ENCODE data around the gene CEMP1. TPM values are rescaled to one million over a fixed set of nuclear protein-coding genes. Genes with fewer than 3 reads are reported as not detected.

The CEMP1 gene
- total RNA-seq, 1 experiment from 2014 or later: 0.68 TPM

GRCh38 chr16:2516391-2517240, 14.6 kb downstream of the CEMP1 start:
- DNase-seq: no peak
- H3K27me3 ChIP-seq (replicated peaks; ENCODE audit: control insufficient read depth, insufficient read depth, low read length): no peaks in the 10 kb centered on the region
- H3K9me3 ChIP-seq: no peaks in the 10 kb centered on the region
- H3K4me3 ChIP-seq (ENCODE audit: low read depth, low read length): no peak overlapping the region
- peaks cover 29% of the 10 kb centered on the region for H3K4me1 ChIP-seq
- intact Hi-C loops (cut with micrococcal nuclease; ENCODE audit: unreplicated experiment): no loop called here
- H3K36me3 ChIP-seq (ENCODE audit: control insufficient read depth, insufficient read depth, low read length): peaks cover 3% of the 10 kb centered on the region
- Mint-ChIP-seq H3K36me3 (ENCODE audit: insufficient read depth, unreplicated experiment) (peaks cover 72% of the 10 kb centered on the region), H3K4me3 (ENCODE audit: unreplicated experiment) (peak overlapping the region; percentile 86), H3K9me3 (ENCODE audit: unreplicated experiment) (no peaks in the 10 kb centered on the region), H3K27me3 (ENCODE audit: insufficient read depth, unreplicated experiment) (no peaks in the 10 kb centered on the region), H3K27ac (ENCODE audit: unreplicated experiment) (peak overlapping the region; percentile 87), H3K4me1 (ENCODE audit: low read depth, unreplicated experiment) (peaks cover 32% of the 10 kb centered on the region)
- no peak for TF ChIP-seq CTCF (IDR thresholded peaks at IDR 0.05; ENCODE audit: insufficient read depth in 1 of 2, low read depth in 1 of 2, low read length in 1 of 2, severe bottlenecking in 1 of 2, unreplicated experiment in 1 of 2)
- POLR2A ChIA-PET: no interaction called here
- CTCF ChIA-PET: no interaction called here
- no TSS peak for BruUV-seq (replicated peaks)

GRCh38 chr16:2515180-2515851, 15.9 kb downstream of the CEMP1 start:
- CTCF ChIA-PET: interaction anchor here (2.0 kb wide), 1 partner anchor 9 kb away, joined by 11 read pairs; no protein-coding TSS in a partner anchor
- H3K36me3 Mint-ChIP-seq (ENCODE audit: insufficient read depth, unreplicated experiment): peaks cover 60% of the 10 kb centered on the region

More at GRCh38 chr16:2515180-2515851, 15.9 kb downstream of the CEMP1 start:
- POLR2A ChIA-PET: interaction anchor here (0.6 to 0.7 kb wide), 3 partner anchors 22 to 551 kb away, joined by 3 to 5 read pairs (median 3); partner anchors contain the start of genes PDPK1 and RPS2
- no peak for DNase-seq
- H3K9me3 Mint-ChIP-seq (ENCODE audit: unreplicated experiment): no peaks in the 10 kb centered on the region
- Histone ChIP-seq H3K27me3 (replicated peaks; ENCODE audit: control insufficient read depth, insufficient read depth, low read length) (no peaks in the 10 kb centered on the region), H3K4me1 (peaks cover 23% of the 10 kb centered on the region), H3K4me3 (ENCODE audit: low read depth, low read length) (peak overlapping the region; percentile 99), H3K36me3 (ENCODE audit: control insufficient read depth, insufficient read depth, low read length) (peaks cover 3% of the 10 kb centered on the region), H3K9me3 (no peaks in the 10 kb centered on the region)
- BruUV-seq (replicated peaks): TSS peak; percentile 32
- TF ChIP-seq CTCF (IDR thresholded peaks at IDR 0.05; ENCODE audit: insufficient read depth in 1 of 2, low read depth in 1 of 2, low read length in 1 of 2, severe bottlenecking in 1 of 2, unreplicated experiment in 1 of 2): no peak
- peaks cover 32% of the 10 kb centered on the region for H3K4me1 Mint-ChIP-seq (ENCODE audit: low read depth, unreplicated experiment)
- intact Hi-C loops (cut with micrococcal nuclease; ENCODE audit: unreplicated experiment): no loop called here
- H3K27ac Mint-ChIP-seq (ENCODE audit: unreplicated experiment): peak overlapping the region; percentile 87
- peak overlapping the region; percentile 86 for H3K4me3 Mint-ChIP-seq (ENCODE audit: unreplicated experiment)
- no peaks in the 10 kb centered on the region for H3K27me3 Mint-ChIP-seq (ENCODE audit: insufficient read depth, unreplicated experiment)
